8988T (cell line): ENCODE results near the gene USP51.
A peak's percentile ranks its signal among the peaks of the same experiment; 100 is the strongest.
"Not testable (repeated sequence)": the region's sequence is repeated elsewhere in the genome, so short reads cannot be mapped to it uniquely, and the experiment has no call there.

ENCODE experiments used
- DNase-seq: peaks from one replicate; pipeline ENCODE4 v3.0.0; 2011

The USP51 gene

DNA sequence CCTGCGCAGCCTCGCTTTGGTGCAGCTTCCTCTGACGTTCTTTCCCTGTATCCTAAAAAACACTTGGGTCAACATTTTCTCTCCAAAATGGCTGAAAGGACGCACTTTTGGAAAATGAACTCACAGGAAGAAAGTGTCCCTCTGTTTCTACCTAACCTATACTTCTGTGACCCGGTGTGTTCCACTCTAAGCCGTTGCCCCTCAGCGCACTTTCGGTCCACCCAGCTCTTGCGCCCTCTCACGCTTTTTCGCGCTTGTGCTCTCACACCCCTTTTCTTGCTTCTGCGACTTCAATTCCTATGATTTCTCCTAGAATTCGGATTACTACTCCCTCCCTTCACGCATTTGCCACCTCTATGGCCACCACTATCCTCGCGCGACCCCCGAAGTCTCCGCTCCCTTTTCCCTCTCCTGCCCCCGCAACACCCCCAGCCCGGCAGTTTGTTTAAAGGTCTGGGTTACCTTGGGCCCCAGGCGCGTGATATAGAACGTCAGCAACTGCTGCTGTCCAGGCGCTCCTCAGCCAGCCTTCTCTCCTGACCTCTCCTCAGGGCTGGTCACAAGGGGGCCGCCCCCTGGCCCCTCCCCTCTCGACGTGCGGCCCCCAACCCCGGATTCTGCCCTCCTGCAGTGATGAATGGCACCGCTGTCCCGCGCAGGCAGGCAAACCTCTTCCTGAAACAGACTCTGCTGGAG lies at the start of gene USP51:
USP51 (minus strand) TSS at position 535 of the 696 bp plus-strand sequence. CDS start 909 bp downstream, outside the sequence.
- DNase-seq = no peak

DNA sequence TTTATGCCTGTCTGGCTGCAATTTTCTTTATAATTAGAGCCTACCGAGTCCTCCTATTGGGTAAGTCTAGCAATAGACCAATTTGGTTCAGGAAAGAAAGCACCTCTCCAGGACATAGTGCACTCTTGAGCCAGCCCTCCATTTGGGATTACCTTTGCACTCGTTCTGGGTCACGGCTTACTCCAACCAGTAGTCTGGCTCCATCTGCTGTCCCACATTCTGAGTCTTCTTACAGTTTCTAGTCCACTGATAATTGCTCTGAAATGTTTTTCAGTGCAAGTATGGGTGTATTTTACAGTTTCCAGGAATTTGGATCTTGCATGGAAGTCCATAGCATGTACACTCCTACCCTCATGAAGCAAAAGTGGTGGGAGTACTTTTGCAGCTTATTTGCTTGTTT lies 34.8 kb upstream of the USP51 start:
- no peak for DNase-seq

DNA sequence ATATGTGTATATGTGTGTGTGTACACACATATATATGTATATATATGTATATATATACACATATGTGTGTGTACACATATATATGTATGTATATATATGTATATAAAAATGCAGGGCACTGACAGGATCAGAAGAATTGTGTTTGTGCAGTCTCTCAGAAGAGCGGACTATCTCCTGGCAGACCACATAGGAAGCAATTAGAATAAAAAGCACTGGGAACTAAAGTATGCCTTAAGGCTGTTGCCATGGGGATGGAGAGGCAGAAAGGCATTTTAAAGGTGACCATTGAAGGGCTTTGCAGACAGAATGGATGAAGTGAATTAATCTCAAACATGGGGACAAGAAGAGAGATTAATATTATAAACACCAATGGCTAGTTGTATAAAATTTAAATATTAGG lies 33.7 kb upstream of the USP51 start:
- DNase-seq = no peak

DNA sequence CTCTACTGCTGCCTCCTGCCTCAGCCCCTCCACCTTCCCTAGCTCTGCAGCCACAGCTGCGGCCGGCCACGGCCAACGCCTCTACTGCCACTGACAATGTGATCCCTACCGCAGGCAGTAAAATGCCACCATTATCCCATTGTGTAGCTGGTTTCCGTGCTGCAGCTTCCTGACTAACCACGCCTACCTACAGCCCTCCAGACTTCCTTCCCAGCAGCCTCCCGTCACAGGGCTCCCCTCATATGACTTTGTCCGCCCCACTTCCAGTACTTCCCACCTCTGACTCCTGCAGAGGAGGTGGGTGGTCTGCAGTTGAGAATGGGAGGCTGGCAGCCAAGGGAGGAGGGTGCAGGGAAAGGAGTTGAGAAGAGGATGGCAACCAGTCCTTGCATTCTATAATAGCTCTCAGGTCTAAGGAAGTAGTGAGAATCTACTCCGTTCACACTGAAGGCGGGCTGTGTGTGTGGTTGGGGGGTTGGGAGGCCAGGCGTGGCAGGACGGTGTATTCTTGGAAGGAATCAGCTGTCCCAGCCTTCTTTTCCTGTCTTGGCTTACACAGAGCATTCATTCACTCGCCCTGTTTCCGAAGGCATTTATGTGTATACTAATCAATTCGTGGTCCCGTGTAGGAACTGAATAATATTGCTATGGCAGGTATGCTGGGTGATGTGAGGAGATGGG lies 33.1 kb upstream of the USP51 start:
- no peak for DNase-seq

DNA sequence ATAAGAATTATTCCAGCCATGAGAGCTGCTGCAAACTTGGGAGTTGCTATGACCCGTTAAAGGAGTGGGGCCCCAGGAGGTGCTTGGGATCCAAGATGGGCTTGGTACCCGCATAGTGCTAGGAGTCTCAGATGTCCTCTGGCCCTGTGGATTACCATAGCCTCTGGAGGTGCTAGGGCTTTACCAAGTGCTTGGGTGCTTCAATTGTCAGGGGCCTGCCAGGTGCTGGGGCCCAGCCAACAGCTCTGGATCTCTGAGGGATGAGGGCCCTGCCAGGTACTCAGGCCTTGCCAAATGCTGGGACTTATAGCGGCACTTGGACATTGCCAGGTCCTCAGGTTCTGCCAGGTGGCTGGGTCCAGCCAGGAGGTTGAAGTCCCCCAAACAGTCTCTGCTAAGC lies 32.0 kb upstream of the USP51 start:
- DNase-seq = no peak

DNA sequence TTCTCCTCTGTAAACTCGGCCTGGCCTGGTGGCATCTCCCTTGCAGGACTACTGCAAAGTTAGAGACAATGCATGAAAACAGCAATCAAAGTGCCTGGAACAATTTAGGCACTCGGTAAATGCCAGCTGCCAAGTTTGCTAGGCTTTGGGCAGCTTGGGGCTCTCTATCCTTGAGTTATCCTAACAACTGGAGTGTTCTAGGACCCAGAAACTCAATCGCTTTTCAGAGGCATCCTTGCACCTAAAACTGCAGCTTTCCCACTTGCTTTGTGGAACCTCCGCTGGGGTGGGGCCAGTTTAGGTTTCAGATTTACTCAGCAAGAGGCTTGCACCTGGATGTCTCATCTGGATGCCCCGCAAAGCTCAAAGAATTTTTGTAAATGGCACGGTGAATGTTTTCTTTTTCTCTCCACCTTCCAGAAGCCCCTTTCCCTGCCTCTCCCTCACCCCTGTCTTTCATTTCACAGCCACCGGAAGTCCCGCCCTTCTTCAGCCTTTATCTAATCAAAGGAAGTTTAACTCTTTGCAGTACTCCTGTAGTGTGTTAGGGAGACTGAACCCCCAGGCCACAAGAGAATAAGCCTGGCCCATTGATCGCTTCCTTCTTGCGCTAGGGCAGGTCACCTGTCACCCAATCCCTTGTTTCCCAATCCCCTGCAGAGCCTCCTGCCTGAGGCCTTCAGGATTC lies 27.3 kb upstream of the USP51 start:
- not testable (repeated sequence) for DNase-seq

DNA sequence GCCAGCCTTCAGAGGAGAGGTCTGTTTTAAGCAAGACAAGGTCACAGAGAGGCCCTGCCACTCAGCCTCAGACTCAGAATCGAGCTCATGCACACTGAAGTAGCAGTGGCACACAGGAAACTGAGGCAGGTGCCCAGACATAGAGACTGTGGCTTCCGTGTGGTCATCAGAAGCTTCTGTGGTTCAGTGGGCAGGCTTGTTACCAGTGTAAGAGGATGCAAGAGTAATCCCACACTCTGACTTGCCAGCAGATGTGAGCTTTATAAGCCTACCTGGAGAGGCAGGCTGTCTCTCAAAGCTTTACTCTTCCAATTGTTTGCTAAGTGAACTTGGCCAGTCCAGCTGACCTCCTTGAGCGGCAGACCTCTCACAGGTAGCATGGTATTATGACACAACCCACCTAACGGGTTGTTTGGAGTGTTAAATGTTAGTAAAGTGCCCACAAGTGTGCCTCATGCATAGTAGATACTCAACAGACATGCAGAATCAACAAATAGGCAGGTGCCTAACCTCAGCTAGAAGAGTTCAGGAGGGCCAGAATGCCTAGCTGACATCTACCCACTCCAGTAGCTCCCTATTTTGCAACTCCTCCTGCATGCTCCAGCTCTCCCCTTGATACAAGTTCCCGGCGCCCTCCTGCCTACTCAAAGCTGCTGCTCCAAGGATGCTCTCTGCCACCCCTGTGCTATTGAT lies 23.5 kb upstream of the USP51 start:
- DNase-seq = not testable (repeated sequence)

DNA sequence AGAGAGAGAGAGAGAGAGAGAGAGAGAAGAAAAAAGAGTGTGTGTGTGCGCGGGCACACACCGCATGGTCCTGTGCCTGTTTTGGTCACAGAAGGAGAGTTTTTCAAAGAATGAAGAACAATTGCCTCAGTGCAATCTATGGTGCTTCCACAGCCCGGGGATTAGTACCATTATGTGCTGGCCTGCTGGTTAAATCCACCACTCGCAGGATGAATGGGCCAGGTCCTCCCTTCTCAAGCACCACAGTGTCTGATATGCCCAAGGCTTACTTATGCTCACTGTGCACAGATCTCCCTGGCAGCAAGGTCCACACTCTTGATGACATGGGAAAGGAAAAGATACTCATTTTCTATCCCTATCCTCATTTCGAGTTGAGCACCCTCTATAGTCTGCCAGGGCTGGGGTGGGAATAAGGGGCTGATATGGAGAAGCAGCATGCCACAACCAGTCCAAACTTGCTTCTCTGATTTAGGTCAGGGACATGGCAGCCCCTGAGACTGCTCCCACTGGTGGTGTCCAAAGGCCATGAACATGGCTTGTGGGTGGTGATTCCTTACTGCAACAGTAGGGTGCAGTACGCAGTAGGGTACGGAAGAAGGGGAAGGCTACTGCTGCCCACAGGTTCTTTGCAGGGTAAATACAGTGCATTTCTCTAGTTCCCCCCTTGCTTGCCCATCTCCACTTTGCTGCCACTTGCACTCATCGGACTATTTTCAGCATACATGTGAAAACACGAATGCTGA lies 18.9 kb upstream of the USP51 start:
- DNase-seq = not testable (repeated sequence)

DNA sequence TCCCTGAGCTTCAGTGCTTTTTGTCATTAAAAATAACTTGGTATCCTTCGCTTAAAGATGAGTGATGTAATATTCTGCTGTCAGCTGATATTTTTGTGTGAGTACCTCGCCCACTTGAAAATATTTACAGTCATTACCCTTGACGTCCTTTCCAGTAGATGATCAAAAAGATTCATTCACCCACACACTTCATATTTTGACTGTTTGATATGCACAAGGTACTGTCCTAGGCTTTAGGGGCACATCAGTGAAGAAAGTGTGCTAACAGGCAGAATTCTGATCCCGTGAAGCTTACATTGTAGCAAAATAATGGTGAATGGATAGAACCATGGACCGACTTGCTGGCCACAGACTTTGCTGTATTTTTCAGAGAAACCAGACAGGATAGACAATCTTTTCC lies 18.1 kb upstream of the USP51 start:
- DNase-seq = not testable (repeated sequence)

DNA sequence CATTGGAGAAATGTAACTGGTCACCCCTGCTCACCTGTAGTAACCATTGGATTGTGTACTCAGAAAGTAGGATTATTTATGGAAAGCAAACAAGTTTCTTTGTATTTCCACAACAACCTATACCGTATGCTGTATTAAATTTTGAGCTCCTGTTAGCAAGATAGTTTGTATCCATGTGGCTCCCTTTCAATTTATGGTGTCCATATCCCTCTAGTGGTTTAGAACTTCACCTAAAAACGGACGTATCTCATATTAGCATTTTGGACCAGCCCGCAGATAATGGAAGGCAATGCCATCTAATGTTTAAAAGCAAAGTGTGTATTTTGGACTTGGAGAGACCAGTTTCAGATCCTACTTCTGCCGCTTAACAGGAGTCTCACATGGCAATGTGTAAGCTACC lies 17.4 kb upstream of the USP51 start:
- DNase-seq = not testable (repeated sequence)

DNA sequence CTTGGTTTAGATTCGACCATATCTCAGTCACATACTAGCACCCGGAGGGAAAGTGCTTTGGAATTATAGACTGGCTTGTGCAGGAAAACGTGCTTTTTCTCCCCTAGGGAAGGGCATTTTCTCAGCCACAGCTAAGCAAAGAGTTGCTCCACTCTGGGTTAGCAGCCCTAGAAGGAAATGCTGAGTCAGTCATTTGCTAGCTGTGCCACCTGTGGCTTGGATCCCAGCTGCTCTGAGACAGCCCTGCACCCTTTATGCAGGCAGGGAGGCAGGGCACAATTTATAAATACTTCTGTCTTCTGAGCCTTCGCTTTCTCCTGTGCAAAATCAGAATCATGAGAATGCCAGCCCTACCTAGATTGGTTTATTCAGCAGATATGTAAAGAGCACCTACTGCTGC lies 1.3 kb upstream of the USP51 start:
- DNase-seq = no peak

DNA sequence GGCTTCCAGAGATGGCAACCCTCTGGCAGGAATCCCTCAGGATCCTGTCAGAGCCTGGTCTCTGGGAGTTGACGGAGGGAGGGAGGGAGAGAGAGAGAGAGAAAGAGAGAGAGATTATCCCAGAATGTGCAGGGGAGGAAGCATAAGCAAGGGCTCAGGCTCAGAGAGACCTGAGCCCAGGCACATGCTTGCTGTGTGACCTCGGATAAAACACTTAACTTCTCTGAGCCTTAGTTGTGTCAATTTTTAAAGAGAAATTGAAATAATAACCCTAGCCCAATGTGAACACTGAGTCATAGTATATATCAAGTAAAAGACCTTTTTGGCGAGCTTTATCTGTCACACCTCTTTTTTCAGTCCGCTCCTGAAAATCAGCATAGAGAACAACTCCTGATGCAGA lies 473 bp upstream of the USP51 start:
- no peak for DNase-seq

DNA sequence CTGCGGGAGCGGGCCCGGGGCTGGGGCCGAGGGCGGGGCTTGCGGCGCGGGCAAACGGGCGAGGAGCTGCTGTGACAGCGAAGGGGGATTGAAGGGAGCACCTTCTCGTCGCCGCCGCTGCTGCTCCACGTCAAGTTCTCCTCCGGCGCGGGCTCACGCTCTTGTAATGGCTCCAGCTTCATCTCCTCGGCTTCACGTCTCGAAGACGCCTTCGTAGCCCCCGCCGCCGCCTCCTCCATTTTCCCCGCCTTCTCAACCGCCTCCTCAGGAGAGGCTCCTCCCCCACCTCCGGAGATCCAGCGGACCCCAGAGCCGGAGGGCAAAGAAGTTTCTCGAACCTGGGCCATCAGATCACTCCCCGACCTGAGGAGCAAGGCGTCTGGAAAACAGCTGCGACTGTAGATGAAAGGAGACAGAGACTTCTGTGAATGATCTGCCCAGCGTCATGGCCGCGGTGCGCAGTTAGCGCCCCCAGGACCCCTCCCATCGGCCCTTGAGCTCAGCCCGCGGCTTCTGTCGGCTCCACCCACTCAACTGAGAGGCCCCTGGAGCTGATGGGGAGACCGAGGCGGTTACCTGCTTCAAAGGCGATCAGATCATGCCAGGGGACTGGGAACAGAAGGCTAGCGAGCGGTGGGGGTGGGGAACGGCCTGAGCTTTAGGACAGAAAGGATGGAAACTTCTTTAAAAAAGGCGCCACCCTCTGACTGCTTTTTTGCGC lies 895 bp downstream of the USP51 start:
- peak; percentile 28 for DNase-seq

DNA sequence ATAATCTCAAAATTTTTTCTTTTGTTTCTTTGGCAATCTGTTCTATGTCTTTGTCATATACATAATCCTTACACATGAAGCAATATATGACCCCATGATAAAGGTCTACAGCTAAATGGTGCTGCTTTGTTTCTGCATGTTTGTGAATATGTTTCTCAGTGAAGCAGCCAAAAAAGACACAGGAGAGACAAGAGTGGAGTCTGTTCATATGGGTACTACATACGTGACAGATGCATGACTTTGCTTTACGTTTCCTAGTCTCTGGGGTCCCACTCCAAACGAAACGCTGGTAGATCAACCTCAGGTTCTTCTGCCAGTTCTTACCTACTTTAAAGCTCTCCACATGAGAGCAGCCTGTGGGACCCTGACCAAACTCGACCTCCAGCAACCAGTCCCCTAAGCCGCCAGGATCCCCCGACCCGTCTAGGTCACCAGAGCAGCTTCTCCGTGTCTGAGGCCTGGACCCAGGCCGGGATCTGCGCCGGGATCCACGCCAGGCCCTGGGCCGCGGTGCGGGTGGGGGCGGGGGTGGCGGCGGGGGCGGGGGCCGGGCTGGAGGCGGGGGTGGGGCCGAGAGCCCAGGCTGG lies 1.5 kb downstream of the USP51 start:
- no peak for DNase-seq

DNA sequence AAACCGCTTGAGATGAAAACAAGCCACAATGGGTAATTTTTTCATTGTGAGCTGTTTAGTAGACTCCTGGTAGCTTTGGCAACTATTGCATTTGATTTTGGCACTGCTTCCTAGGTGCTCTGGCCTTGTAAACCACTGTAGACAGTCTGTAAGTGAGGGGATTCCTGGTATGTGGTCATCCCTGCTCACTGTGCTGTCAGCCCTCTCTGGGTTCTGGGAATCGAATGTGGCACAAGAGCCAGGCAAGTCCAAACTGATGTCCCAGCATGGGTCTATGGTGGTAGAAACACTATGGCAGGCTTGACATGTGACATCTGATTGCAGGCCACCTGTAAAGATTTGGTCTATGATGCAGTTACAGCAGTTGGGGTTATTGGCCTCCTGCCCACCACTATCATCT lies 2.5 kb downstream of the USP51 start:
- no peak for DNase-seq

DNA sequence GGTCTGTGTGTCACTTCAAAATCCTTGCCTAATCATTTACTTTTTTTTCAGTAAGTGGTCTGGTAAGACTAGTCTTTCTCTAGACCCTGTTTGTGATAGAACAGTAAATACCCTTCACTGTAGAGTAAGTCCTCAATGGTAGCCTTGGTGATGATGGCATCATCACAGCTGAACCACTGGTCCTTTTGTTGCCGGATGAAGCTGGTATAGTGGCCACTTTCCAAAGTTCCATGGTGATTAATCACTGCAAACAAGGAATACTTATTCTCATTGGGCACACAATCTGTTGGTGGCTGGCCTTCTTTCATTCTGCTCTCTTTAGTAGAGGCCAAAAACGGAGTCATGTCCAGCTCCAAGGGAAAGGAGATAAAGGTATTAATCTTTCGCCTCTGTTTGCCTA lies 2.9 kb downstream of the USP51 start:
- no peak for DNase-seq

DNA sequence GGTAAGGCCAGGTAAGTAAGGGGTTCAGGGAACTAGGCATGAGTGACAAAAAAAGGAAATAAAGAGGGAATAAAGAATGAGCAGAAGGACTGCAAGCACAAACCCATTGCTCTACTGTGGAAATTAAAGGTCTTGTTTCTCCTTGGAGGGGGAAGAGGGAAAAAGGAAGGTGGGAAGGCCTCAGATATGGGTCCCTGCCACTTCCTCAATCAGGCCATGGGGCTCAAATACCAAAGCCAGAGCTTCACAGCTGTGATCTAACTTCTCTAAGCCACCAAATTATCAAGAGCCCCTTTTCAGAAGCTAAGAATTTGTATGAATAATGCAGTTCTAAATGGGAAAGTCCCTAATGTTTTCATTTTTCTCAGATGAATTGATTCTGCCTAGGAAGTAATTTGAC lies 4.7 kb downstream of the USP51 start:
- no peak for DNase-seq

DNA sequence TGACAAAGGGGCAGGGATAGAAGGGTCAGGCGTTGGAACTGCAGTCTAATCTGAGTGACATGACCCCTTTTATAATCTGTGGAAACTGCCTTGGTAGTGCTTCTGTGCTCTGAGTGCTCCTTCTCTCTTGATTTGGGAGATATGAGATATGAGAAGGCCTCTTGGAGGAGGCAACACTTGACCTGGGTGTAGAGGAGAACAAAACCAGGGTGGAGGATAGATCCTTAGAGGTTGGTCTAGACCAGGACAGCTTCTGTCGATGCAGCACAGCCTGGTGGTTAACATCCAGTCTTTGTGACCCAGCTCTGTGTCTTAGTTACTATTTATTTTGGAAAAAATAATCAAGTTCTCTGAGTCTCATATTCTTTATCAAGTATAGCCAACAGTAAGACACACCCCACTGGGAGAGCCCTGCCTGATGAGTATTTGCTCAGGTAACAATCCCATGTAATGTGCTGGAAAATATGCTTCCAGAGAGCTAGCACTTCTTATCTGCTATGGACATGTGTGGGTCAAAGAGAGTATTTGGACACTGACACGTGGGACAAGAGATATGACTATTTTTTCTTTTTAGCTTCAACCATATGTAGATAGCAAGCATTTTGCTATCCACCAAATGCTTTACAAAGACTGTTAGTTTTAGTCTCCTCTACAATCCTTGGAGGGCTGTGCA lies 9.1 kb downstream of the USP51 start:
- DNase-seq = no peak

DNA sequence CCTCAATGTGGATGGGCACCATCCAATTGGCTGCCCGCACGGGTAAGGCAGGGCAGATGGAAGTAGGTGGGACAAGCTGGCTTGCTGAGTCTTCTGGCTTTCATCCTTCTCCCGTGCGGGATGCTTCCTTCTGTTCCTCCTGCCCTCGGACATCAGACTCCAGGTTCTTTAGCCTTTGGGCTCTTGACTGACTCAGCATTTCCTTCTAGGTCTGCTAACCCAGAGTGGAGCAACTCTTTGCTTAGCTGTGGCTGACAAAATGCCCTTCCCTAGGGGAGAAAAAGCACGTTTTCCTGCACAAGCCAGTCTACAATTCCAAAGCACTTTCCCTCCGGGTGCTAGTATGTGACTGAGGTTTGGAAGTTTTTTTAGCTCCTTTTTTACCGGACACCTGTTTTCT lies 9.7 kb downstream of the USP51 start:
- not testable (repeated sequence) for DNase-seq

DNA sequence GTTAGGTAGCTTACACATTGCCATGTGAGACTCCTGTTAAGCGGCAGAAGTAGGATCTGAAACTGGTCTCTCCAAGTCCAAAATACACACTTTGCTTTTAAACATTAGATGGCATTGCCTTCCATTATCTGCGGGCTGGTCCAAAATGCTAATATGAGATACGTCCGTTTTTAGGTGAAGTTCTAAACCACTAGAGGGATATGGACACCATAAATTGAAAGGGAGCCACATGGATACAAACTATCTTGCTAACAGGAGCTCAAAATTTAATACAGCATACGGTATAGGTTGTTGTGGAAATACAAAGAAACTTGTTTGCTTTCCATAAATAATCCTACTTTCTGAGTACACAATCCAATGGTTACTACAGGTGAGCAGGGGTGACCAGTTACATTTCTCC lies 23.9 kb downstream of the USP51 start:
- DNase-seq = not testable (repeated sequence)

DNA sequence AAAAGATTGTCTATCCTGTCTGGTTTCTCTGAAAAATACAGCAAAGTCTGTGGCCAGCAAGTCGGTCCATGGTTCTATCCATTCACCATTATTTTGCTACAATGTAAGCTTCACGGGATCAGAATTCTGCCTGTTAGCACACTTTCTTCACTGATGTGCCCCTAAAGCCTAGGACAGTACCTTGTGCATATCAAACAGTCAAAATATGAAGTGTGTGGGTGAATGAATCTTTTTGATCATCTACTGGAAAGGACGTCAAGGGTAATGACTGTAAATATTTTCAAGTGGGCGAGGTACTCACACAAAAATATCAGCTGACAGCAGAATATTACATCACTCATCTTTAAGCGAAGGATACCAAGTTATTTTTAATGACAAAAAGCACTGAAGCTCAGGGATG lies 24.5 kb downstream of the USP51 start:
- not testable (repeated sequence) for DNase-seq
